GM19035 (cell line): ENCODE measurements around the gene FRMD5.

ENCODE experiments used
- ATAC-seq: cut with Tn5 transposase; IDR thresholded peaks from one replicate; pipeline ENCODE4 v1.9.1; 2021; ENCODE audit not compliant: unreplicated experiment

FRMD5 gene

DNA sequence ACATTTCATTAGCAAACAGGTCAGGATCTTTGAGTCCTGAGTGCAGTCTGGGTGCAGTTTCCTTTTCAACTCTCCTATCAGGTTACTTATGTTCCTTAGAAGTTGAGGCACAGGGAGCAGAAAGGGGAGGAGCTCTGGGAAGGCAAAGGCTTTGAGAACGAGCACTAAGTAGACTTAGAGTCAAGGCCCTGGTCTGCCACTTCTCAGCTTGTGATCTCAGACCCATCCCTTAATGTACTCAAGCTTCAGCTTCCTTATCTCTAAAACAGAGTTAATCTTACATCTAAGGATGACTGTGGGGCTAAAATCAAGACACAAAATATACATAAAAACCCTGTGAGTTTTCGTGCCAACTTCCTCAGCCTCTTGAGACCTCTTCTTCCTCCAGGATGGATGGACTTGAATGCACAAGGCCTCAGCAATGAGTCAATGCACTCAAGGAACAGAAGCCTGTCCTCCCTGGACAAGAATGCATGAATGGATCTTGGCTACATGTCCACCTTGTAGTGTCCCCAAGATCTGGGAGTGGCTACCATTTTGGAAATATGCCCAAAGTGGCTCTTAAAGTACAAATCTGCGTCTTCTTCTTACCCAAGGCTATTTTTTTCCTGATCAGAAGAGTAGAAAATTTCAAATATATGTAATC is 263.2 kb downstream of the FRMD5 start:
- ATAC-seq = no peak

DNA sequence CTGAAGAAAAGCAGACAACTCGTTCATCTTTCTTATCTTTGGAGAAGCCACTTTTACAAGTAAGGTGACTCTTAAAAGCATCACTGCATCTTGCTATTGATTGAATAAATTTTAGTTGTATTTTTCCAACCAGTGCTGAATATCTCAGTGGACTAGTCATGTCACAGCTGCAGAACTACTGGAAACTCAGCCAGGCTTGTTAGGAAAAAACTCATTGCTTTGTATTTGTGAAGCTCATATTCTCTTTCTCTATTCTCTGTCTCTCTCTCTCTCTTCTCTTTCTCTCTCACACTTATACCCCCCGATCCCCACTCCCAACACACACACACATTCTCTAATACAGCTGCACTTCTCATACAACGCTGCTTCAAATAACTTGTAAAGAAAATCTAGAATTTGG is 264.0 kb downstream of the FRMD5 start:
- ATAC-seq = no peak

DNA sequence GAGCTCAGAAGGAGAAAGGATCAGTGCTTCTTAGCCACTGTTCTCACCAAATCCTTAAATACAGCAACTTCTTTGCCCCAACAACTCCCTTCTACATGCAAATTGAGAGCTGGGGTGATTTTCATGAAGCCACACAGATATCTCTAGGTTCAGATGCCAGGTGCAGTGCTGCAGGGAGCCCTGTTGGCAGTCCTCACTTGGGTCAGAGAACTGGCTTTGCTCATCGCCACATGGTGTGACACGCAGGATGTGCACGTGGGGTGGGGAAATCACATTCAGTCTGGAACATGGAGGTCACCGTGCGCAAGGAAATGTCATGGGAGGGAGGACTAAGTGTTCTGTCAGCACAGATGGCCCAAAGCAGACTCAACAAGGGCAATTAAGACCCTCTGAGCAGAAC is 264.5 kb downstream of the FRMD5 start:
- ATAC-seq = no peak

DNA sequence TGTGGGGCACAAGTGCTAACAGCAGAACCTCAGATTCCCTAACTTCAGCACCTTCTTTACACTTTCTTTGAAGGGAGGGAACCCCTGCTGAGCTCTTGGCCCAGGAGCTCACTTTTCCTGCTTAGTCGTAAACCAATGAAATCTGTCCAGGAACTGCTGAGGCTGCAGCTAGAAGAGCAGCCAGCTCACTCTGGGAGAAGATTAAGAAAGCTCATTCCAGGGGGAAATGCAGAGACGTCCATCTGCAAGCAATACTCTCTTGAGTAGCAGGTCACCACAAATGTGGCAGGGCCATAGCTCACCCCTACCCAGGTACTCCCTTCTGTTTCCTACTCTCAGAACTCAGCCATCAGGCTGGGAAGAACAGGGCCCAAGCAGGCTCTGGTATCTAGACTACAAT is 265.0 kb downstream of the FRMD5 start:
- ATAC-seq = no peak

DNA sequence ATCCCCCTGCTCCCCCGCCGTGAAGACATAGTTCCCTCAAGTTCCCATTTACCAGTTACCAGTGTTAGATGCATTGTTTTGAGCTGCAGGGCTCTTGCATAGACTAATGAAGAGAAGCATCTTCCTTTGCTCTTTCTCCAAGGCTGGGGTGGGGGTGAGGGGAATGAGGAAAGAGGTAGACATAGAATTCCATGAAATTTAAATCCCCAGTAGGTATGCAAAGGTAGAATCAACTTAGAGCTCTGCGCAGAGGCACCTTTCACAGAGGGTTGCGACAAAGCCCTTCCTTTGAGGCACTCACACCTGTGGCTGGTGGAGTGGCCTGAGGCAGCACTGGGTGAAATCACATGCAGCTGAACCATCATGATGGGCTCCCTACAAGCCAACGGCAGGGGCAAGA is 266.9 kb downstream of the FRMD5 start:
- ATAC-seq = no peak

DNA sequence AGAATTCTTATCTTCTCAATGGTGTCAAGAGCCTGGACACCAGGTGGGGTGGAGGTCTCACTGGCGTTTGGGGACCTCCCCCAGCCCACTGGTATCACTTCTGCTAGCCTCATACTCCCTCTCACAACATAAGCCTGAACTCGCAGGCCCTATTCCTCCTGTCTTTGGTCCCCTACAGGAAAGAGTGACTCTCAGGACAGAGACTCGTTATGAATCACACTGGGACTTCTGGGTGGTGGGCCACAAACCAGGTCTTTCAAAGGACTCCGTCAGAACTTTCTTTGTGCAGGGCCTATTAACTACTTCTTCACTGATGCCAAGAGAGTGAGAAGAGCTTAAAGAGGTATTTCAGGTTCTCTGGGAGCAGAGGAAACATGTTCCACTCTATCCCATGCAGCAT is 267.9 kb downstream of the FRMD5 start:
- ATAC-seq = no peak

DNA sequence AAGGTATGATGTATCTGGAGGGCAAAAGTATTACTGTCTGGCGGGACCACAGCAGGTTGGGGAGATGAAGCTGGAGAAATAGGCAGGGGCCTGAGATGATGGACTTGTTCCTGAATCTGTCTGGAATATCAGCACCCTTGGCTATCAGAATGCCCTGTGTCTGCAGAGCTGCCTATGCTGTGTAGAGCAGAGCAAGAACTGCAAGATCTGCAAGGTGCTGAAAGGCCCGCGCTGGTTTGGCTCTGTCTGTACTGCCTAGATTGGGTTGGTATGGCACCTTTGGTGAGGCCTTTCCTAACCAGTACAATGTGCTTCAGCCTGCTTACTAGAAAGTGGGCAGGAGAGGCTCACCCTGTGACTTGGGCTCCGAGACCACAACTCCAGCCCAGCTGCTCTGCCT is 271.5 kb downstream of the FRMD5 start:
- ATAC-seq = no peak

DNA sequence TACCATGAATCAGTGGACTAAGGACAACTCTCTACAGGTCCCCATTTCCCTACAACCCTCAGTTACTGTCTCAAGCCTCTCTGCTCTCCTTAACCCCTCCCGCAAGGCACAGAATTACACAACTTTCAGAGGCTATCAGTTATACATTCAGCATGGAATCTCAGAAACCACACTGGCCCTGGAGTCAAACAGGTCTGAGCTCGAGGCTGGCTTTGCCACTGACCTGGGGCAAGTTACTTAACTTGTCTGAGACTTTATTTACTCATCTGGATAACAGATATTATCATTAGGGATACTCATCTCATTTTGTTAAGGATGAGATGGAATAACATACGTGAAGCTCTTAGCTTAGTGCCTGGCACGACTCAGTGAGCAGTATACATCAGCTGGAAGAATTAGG is 273.1 kb downstream of the FRMD5 start:
- no peak for ATAC-seq

DNA sequence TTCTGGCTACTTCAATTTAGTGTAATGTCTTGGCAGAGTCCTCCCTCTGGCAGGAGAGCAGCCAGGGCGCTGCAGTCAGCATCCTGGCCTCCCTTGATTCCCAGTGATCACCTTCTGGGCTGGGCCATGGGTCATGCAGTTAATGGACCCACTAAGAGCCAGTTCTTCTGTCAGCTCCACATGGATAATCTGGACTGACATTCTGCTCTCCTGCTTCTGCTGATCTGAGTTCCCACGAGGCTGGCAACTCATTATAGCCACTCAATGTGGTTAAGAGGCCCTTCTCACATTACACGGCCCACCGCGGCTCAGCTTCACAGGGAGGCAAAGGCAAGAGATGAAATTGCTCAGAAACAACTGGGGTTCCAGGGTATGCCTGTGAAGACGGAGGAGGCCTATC is 274.3 kb downstream of the FRMD5 start:
- no peak for ATAC-seq

DNA sequence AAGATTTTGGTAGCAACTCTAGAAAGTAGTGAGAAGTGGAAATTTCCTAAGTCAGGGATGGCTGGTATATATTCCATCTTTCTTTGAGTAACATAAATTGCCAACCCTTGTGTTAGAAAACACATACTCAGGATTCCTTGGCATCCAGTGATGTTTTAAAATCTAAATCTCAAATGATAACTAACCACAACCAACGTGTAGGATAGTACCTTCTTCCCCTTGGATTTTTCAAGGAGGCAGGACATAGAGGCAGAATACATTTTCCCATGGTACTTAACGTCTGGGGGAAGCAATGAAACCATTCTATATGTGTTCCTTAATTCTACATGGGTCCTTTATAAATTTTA is 274.8 kb downstream of the FRMD5 start:
- no peak for ATAC-seq

DNA sequence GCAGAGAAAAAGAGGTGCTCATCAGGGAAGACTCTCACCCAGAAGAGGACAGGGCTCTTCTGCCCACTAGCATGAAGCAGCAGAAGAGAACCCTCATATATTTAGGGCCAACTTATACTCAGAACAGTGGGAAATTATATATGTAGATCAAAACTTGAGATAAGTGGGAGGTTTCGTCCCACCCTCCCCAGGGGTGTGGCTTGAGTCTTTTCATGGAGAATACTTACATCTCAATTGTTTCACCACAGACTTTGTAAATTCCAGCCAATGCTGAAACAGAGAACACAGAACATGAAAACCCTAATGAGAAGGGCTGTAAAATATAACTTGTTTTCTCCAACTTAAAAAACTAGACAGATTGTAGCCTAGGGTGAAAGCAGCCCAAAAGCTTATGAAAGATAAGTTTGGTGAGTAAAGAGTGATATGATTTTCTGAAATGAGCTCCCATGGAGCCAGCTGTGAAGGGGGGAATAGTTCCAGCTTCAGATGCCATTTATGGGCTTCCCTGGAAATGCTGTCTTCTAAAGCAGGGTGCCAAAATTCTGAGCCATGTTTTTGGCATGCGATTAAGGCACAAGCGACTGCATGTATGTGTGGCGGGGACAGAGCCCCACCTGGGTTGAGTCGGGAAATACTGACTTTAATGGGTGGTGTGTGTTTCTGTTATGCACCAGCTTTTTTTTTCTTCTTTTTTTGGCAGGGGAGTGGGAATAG is 275.4 kb downstream of the FRMD5 start:
- ATAC-seq = no peak

DNA sequence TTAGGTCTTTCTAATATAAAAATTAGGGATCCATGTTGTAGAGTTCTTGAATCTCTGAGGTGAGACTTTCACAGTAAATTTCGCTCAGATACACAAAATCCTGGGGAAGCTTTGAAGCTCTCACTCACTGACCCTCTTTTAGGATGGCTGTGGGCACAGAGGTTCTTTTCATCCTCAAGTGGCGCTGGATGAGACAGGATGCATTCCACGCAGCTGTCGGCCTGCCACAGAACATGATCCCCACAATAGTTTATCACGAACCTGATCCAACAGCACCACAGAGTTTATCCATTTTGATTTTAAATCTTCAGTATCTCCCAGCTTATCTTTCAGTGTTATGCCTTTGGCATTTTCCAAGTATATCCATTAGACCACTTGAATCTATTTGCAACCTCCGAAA is 276.4 kb downstream of the FRMD5 start:
- ATAC-seq = no peak

DNA sequence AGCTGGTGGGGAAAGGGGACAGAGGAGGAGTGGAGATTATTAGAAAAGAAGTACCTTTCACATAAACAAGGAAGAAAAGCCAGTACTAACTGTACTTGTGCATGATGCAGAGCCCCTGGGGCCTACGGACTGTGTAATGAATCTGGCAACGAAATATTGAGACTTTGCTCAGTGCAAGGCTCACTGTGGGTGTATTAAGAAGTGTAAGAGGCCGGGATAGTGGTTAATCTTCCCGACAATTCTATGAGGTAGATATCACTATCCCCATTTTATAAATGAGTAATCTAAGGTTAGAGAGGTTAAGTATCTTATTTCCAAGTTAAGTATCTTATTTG is 278.8 kb downstream of the FRMD5 start:
- no peak for ATAC-seq

DNA sequence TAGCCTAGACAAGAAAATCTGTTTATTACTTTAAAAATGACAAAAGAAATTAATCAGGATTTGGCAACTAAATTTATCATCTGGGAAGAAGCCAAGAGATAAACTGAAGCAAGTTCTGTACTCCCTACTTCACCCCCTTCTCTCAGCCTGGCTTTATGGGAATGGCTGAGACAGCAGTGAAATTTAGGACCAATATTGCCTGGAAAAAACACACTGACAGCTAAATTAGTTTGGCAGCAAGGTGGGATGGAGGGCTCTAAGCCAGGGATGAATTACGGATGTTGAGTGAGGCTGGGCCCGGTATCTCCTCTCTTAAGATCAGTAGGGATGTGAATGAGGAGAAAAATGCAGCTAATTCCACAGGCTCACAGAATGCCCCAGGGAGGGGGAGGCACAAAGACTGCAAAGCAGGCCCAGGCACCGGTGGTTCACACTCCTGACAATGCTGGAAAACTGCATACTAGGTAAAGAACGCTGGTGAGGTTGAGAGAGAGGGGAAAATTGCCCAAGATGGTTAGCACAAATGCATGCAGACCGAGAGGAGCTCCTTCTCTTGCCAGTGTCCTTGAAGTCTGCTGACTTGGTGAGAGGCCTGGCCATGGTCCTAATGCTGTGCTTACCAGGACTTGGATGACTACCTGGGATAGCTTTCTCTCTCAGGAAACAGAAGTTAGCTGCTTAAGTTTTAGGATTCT is 279.3 kb downstream of the FRMD5 start:
- ATAC-seq = no peak

DNA sequence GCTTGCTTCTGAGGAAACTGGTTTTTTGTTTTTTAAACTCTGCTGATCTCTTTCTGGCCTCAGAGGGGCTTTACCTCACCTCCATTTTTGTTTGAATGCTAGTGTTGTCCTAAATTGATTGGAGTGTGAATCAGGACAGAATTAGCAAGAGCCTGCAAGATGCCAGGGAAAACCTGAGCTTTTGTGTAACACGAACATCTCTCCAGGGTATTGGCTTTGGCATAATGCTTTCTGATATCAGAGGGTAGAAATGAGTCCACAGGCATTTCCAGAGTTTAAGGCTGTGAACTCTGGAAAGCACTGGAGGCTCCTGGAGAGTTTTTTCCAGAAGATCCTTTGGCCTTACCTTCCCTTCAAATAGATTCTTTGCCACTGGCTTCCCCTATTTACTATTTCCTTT is 281.1 kb downstream of the FRMD5 start:
- ATAC-seq = no peak

DNA sequence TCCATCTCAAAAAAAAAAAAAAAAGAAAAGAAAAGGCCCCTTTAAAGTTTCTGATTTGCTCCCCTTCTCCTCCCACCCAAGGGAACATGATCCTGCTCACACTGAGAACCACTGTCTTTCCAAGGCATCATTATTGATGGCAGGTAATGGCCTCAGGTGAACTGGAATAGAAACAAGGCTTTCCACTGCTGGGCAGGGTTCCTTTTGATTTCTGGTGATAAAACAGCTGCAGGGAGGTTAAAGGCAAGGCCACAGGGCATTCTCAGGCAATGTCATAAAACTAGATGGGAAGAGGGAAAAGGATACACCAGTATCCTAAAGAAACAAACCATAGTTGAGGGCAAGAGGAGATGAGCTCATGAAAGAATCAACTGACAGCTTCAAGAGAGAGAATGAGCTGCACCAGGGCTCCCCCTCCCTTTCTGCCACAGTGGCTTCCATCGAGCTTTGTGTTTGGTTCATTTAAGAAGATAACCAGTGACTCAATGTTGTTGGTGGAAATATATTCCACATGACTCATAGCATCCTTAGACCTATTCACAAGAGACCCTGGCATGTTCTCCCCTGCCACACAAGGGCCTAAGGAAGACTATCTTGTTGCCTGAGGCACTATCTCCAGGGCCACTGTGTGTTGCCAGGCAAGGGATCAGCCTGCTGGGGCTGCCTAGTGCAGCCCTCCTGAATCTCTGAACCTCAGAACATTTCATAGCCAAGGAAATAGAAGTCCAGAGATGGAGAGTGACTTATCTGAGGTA is 281.9 kb downstream of the FRMD5 start:
- ATAC-seq = no peak

DNA sequence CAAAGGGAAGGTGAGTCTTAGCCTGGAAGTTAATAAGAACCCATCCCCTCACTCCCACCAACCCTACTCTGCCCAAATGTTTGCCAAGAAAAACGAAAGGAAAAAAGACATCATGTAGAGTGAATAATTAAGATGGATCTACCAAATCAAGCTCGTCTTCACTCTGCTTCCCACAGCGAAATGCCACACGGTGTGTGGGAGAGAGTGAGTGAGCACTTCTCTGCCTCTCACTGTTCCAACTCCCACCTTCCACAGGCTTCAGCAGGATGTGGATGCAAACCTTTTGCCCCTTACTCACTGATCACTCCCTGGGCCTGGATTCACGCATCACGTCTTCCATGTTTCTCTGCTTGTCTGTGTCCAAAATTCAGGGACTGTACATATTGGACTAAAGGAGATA is 282.9 kb downstream of the FRMD5 start:
- ATAC-seq = no peak

DNA sequence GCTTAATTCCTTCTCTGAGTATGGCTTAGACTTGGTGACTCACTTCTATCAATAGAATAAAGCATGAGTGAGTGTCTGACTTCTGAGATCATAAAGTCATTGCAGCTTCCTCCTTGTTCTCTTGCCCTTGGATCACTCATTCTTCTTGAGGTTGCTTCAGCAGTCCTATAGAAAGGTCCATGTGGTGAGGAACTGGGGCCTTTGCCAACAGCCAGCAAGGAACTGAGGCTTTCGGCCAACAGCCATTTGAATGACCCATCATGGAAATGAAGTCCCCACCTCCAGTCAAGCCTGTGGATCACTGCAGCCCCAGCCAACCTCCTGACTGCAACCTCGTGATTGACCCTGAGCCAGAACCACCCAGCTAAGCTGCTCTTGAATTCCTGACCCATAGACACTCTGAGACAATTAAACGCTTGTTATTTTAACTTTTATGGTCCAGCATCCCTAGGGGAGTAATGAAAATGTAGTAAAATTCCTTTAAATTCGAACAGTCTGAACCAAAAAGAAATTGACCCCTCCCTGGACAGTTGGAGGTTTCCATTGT is 283.8 kb downstream of the FRMD5 start:
- no peak for ATAC-seq

DNA sequence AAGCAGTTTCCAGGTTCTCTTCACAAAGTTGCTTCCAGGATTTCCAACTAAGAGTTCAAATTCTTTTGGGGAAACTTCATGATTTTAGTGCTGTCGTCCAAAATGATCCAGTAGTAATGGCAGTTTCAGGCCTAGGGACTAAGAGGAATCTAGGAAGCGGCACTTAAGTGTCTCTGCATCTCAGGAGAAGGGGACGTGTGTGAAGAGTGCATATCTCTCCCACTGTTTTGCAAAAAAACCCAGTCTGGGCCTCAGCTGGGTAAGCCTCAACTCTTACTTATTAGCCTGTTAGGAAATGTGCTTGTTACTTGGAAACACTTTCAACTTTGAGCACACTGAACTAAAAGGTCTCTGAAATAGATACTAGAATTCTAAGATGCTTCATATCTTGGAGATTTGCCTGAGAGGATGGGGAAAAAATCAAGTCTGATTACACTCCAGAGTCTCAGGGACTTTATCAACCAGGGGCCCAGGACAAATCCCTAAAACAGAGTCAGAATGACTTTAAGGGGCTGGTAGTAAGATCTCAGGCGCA is 286.5 kb downstream of the FRMD5 start:
- no peak for ATAC-seq

DNA sequence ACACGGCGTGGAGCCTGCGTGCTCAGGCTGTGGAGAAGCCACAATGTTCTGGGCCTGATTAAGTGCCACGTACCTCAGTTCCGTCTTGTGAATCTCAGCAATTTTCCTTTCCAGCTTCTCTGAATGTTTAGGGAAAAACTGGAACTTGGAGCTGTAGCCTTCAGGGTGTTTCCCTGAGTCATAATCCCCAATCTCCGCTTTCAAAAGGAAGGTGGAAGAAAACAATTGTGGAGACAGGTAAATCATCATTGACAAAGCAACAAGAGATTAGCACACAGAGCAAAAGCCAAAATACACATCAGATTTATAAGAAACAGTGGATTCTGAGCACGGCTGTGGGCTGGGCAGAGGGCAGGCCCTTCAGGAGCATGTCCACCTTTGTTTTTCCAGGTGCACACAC is 289.3 kb downstream of the FRMD5 start:
- no peak for ATAC-seq

DNA sequence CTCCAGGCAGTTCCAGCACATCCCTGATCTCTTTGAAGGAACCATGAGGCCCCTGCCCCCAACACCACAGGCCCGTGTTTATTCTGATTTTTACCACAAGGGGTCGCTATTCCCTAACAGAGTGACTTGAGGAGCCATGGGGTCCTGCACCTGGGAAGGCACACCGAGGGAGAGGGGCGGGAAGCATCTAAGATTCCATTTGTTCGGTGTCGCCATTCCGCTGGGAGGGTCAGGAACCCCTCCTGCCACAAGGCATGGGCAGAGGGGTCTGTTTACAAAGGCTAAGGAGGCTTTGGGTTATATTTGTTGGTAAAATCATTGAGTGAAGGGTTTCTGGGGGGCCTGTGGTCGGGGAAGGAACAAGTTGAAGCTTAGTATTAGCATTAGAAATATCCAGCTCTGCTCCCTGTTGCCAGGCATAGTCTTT is 291.2 kb downstream of the FRMD5 start:
- ATAC-seq = no peak
